ENCODE data around the gene TRMT6.

DNA sequence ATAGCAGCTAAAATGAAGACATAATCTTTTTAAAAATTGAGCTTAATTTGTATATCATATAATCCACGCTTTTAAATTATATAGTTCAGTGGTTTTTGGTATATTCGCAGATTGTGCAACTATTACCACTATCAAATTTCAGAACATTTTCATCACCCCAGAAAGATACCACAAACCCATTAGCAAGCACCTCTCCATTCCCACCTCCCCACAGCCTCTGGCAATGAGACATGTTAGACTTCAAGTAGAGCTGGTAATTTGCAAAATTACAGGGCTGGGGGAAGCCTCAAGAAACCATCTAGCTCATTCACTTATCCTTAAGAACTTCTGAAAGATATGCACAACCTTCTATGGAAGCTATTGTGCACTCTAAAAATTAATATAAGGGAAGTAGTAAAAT lies 37.2 kb downstream of the TRMT6 start:
- TF ChIP-seq POLR2AphosphoS5 (IDR thresholded peaks at IDR 0.05) = no peak
- no peak for TF ChIP-seq POLR2A (IDR thresholded peaks at IDR 0.05)
- no peak for TF ChIP-seq CTCF (IDR thresholded peaks at IDR 0.05)
- TF ChIP-seq EP300 (IDR thresholded peaks at IDR 0.05) = no peak
